DND-41 (cell line): ENCODE results near the gene CCL28.

ENCODE experiments used
- ATAC-seq: fragments of 200-7000 bp; cut with Tn5 transposase; 3 replicates; pipeline ENCODE4 v1.9.1; 2021; ENCODE audit warnings: low read depth; ENCODE audit not compliant: insufficient read depth
- DNase-seq: peaks from one replicate; pipeline ENCODE4 v3.0.0-alpha.2; 2020
- H2AFZ ChIP-seq: 2 replicates; pipeline ENCODE4 v1.6.0; 2012; ENCODE audit warnings: low read depth, low read length
- H3K27ac ChIP-seq: 2 replicates; pipeline ENCODE4 v1.5.1; 2012; ENCODE audit warnings: low read length, inconsistent platforms
- H3K27me3 ChIP-seq: fragments of 200-600 bp; sonication (generic); 2 replicates; pipeline ENCODE4 v1.6.0; 2012; ENCODE audit warnings: low read length, mild to moderate bottlenecking, inconsistent platforms; ENCODE audit not compliant: insufficient read depth, poor library complexity
- H3K36me3 ChIP-seq: 2 replicates; pipeline ENCODE4 v1.5.1; 2012; ENCODE audit warnings: low read length, inconsistent platforms; ENCODE audit not compliant: insufficient read depth
- H3K4me1 ChIP-seq: 2 replicates; pipeline ENCODE4 v1.5.1; 2012; ENCODE audit warnings: mild to moderate bottlenecking, low read length; ENCODE audit not compliant: insufficient read depth
- H3K4me2 ChIP-seq: 2 replicates; pipeline ENCODE4 v1.6.0; 2012; ENCODE audit warnings: mild to moderate bottlenecking, moderate library complexity, low read length, inconsistent platforms; ENCODE audit not compliant: insufficient read depth
- H3K4me3 ChIP-seq, 2 experiments: fragments of 200-600 bp in 1 of 2; shearing (Covaris generic) in 1 of 2; 2 replicates each; pipeline ENCODE4 v1.5.1; 2012 to 2016; ENCODE audit warnings: inconsistent platforms in 2 of 2, low read length in 2 of 2, mild to moderate bottlenecking in 2 of 2, low read depth in 1 of 2, moderate library complexity in 1 of 2
- H3K79me2 ChIP-seq: 2 replicates; pipeline ENCODE4 v1.6.0; 2012; ENCODE audit warnings: low read length, inconsistent platforms; ENCODE audit not compliant: insufficient read depth
- H3K9ac ChIP-seq: 2 replicates; pipeline ENCODE4 v1.6.0; 2012; ENCODE audit warnings: low read depth, mild to moderate bottlenecking, inconsistent platforms, low read length, moderate library complexity
- H3K9me3 ChIP-seq: 2 replicates; pipeline ENCODE4 v1.5.1; 2012; ENCODE audit warnings: low read length, moderate library complexity, mild to moderate bottlenecking, inconsistent platforms; ENCODE audit not compliant: insufficient read depth, severe bottlenecking
- H4K20me1 ChIP-seq: 2 replicates; pipeline ENCODE4 v1.6.0; 2012; ENCODE audit warnings: low read length; ENCODE audit not compliant: insufficient read depth
- CTCF ChIP-seq: IDR thresholded peaks from 2 replicates; pipeline ENCODE4 v1.5.1; 2012; ENCODE audit warnings: borderline replicate concordance, low read length, moderate library complexity, mild to moderate bottlenecking; ENCODE audit not compliant: poor library complexity, severe bottlenecking; ENCODE audit errors: extremely low read depth
- EZH2 ChIP-seq: IDR thresholded peaks from 3 replicates; pipeline ENCODE4 v1.6.1; 2012; ENCODE audit warnings: borderline replicate concordance, low read depth, mild to moderate bottlenecking, moderate library complexity, low read length, inconsistent platforms; ENCODE audit not compliant: severe bottlenecking

CCL28 gene

DNA sequence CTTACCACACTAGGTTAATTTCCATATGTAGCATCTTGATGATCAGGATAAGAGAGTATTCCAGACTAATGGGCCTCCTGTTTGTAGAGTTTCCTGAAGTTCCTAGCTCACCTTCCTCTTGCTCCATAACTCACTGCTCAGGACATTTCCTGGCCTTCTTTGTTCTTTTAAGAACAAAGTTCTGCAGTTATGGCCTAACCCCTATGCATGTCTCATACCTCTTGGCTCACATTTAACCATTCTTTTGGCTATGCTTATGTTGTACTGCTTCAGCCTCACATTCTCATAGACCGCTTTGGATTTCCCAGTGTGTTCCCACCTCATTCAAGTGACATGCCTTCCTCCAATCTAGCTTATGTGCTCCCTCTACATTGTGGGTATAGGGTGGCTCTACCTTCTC is 58.5 kb downstream of the CCL28 start:
- Histone ChIP-seq H4K20me1 (no peaks in the 10 kb centered on the region), H3K27me3 (no peaks in the 10 kb centered on the region), H3K9me3 (no peaks in the 10 kb centered on the region), H3K4me3 (no peak overlapping the region), H3K9ac (no peak overlapping the region), H3K79me2 (no peaks in the 10 kb centered on the region), H3K4me2 (no peak overlapping the region), H3K4me1 (no peaks in the 10 kb centered on the region), H3K36me3 (no peaks in the 10 kb centered on the region), H3K27ac (no peak overlapping the region), H2AFZ (no peak overlapping the region)
- TF ChIP-seq CTCF (no peak), EZH2 (no peak)
- no peak for ATAC-seq
- DNase-seq: no peak

DNA sequence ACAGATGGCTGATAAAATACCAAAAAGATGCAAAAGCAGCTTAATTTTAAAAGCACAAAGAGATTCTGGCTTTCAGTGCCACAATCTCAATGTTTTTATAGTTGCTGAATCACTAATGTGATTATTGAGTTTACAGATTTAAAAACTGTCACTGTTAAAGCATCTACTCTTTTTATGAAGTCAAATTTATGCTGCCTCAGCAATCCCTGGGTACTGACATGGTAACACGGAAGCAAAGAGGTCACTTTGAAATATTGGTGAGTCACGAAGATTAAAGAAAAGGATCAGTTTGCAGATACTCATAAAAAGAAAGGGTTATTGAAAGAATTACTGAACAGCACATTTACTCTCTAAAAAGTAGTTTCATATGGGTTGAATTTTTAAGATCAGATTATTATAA is 59.3 kb downstream of the CCL28 start:
- no peak overlapping the region for H2AFZ ChIP-seq
- H3K36me3 ChIP-seq: no peaks in the 10 kb centered on the region
- TF ChIP-seq EZH2 (no peak), CTCF (no peak)
- DNase-seq (no peak), ATAC-seq (no peak)
- H3K4me1 ChIP-seq: no peaks in the 10 kb centered on the region
- no peaks in the 10 kb centered on the region for H3K27me3 ChIP-seq
- no peak overlapping the region for H3K27ac ChIP-seq
- no peaks in the 10 kb centered on the region for H4K20me1 ChIP-seq
- no peaks in the 10 kb centered on the region for H3K9me3 ChIP-seq
- no peak overlapping the region for H3K4me3 ChIP-seq
- H3K79me2 ChIP-seq: no peaks in the 10 kb centered on the region
- H3K9ac ChIP-seq: no peak overlapping the region
- no peak overlapping the region for H3K4me2 ChIP-seq

DNA sequence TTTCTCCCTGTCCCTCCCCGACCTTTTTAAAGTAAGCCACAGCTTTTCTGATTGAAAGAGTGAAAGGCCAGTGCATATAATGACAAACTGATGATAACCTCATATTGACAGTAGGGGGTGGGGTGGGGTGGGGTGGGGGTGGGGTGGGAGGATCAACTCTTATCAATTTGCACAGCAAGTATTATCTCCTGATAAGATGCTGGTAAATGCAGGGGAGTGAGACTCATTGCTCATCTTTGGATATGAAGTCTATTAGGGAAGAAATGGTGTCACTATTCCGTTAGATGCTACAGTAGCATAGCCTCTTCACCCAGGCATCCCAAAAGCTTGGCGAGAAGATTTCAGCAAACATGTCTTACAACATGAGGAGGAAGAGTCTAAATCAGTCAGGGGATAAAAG is 60.1 kb downstream of the CCL28 start:
- ATAC-seq (no peak), DNase-seq (no peak)
- H3K27ac ChIP-seq: no peak overlapping the region
- TF ChIP-seq EZH2 (no peak), CTCF (no peak)
- no peak overlapping the region for H2AFZ ChIP-seq
- H3K9me3 ChIP-seq: no peaks in the 10 kb centered on the region
- H3K4me3 ChIP-seq: no peak overlapping the region
- no peaks in the 10 kb centered on the region for H4K20me1 ChIP-seq
- H3K27me3 ChIP-seq: no peaks in the 10 kb centered on the region
- no peaks in the 10 kb centered on the region for H3K79me2 ChIP-seq
- H3K9ac ChIP-seq: no peak overlapping the region
- H3K4me1 ChIP-seq: no peaks in the 10 kb centered on the region
- no peaks in the 10 kb centered on the region for H3K36me3 ChIP-seq
- no peak overlapping the region for H3K4me2 ChIP-seq

- H3K9me3 ChIP-seq: no peaks in the 10 kb centered on the region
- no peaks in the 10 kb centered on the region for H3K27me3 ChIP-seq
- ATAC-seq (no peak), DNase-seq (no peak)
- no peaks in the 10 kb centered on the region for H3K36me3 ChIP-seq
- no peaks in the 10 kb centered on the region for H4K20me1 ChIP-seq
- H3K27ac ChIP-seq: no peak overlapping the region
- no peaks in the 10 kb centered on the region for H3K79me2 ChIP-seq
- TF ChIP-seq CTCF (no peak), EZH2 (no peak)
- no peak overlapping the region for H2AFZ ChIP-seq
- no peak overlapping the region for H3K4me3 ChIP-seq
- H3K4me2 ChIP-seq: no peak overlapping the region
- H3K4me1 ChIP-seq: no peaks in the 10 kb centered on the region
- no peak overlapping the region for H3K9ac ChIP-seq
These were observed 63.3 kb downstream of the CCL28 start for GRCh38 chr5:43348861-43349363.
